Endothelial cell of umbilical vein (primary cell): ENCODE data around the gene ANP32A. TPM values are rescaled to one million over a fixed set of nuclear protein-coding genes. Genes with fewer than 3 reads are reported as not detected.

Experiments used
- BruUV-seq: library from RNA; stranded (reverse); fragments of 400-500 nt; replicated peaks from 2 replicates; lab custom pipeline; 2021; lab: Mats Ljungman, UMichigan
- CTCF ChIA-PET: fragments of 300-600, 350-600 bp; sonication (Branson Sonifier 250); formaldehyde crosslinking; loops from one replicate; lab custom pipeline; 2021; ENCODE audit warnings: antibody characterized with exemption, inconsistent platforms; lab: Charles Lee
- POLR2A ChIA-PET: fragments of 300-600, 350-600 bp; sonication (Branson Sonifier 250); formaldehyde crosslinking; loops from one replicate; lab custom pipeline; 2021; ENCODE audit warnings: antibody characterized with exemption, inconsistent platforms; lab: Charles Lee
- DNase-seq: peaks from one replicate; pipeline ENCODE4 v3.0.0-alpha.2; 2011; ENCODE audit warnings: low read depth, low spot score
- FAIRE-seq: peaks from 2 replicates; lab custom pipeline; 2011; peaks lifted over from hg19 to GRCh38; lab: Jason Lieb, UNC
- H2AFZ ChIP-seq: 2 replicates; pipeline ENCODE4 v1.6.0; 2012; ENCODE audit warnings: low read depth, low read length, control low read depth, inconsistent platforms
- H3K27ac ChIP-seq: 2 replicates; pipeline ENCODE4 v1.5.1; 2011; ENCODE audit warnings: low read depth, mild to moderate bottlenecking, control low read depth, low read length, moderate library complexity; ENCODE audit not compliant: insufficient read depth
- H3K27me3 ChIP-seq, 2 experiments: 2 replicates each; pipeline versions ENCODE4 v1.6.0 to v1.6.1; 2011; ENCODE audit warnings: low read length in 2 of 2, mixed read lengths in 1 of 2; ENCODE audit not compliant: control insufficient read depth in 2 of 2, insufficient read depth in 2 of 2
- H3K36me3 ChIP-seq, 2 experiments: 2 replicates in 1 of 2; 3 replicates in 1 of 2; pipeline ENCODE4 v1.5.1; 2011; ENCODE audit warnings: low read length in 2 of 2, mild to moderate bottlenecking in 1 of 2, moderate library complexity in 1 of 2; ENCODE audit not compliant: control insufficient read depth in 2 of 2, insufficient read depth in 2 of 2; ENCODE audit errors: extremely low read depth in 1 of 2
- H3K4me1 ChIP-seq: 3 replicates; pipeline ENCODE4 v1.5.1; 2011; ENCODE audit warnings: mild to moderate bottlenecking, low read length; ENCODE audit not compliant: control insufficient read depth, insufficient read depth; ENCODE audit errors: extremely low read depth
- H3K4me2 ChIP-seq: 2 replicates; pipeline ENCODE4 v1.6.1; 2011; ENCODE audit warnings: low read length, control low read depth, mixed read lengths; ENCODE audit not compliant: insufficient read depth
- H3K4me3 ChIP-seq, 3 experiments: fragments of 200-600 bp in 1 of 3; sonication (generic), shearing (Covaris generic) in 1 of 3; replicated peaks in 1 of 3; 2 replicates each; pipeline ENCODE4 v1.5.1; 2011 to 2016; ENCODE audit warnings: control low read depth in 3 of 3, low read length in 3 of 3, mild to moderate bottlenecking in 2 of 3, inconsistent platforms in 1 of 3, low read depth in 1 of 3, moderate library complexity in 1 of 3; ENCODE audit not compliant: insufficient read depth in 1 of 3
- H3K79me2 ChIP-seq: 2 replicates; pipeline ENCODE4 v1.6.0; 2012; ENCODE audit warnings: low read length, inconsistent platforms; ENCODE audit not compliant: control insufficient read depth, insufficient read depth
- H3K9ac ChIP-seq: replicated peaks from 2 replicates; pipeline ENCODE3; 2011; ENCODE audit warnings: low read length, control low read depth; ENCODE audit not compliant: insufficient read depth; ENCODE audit errors: extremely low read depth
- H3K9me1 ChIP-seq: replicated peaks from 3 replicates; pipeline ENCODE4 v1.6.0; 2011; ENCODE audit warnings: mild to moderate bottlenecking, low read length; ENCODE audit not compliant: control insufficient read depth, insufficient read depth; ENCODE audit errors: extremely low read depth
- H3K9me3 ChIP-seq: replicated peaks from 2 replicates; pipeline ENCODE4 v1.5.1; 2012; ENCODE audit warnings: low read length, inconsistent platforms; ENCODE audit not compliant: control insufficient read depth, insufficient read depth
- H4K20me1 ChIP-seq: replicated peaks from 2 replicates; pipeline ENCODE3; 2011; ENCODE audit warnings: mild to moderate bottlenecking, low read length; ENCODE audit not compliant: control insufficient read depth, insufficient read depth; ENCODE audit errors: extremely low read depth
- EZH2 ChIP-seq: IDR thresholded peaks from 2 replicates; pipeline ENCODE4 v1.6.1; 2012; ENCODE audit warnings: borderline replicate concordance, low read depth, mild to moderate bottlenecking, moderate library complexity, low read length, inconsistent platforms; ENCODE audit not compliant: severe bottlenecking
- FOS ChIP-seq: IDR thresholded peaks from 2 replicates; pipeline ENCODE4 v1.6.1; 2011; ENCODE audit warnings: mild to moderate bottlenecking, low read length, moderate library complexity, borderline replicate concordance; ENCODE audit not compliant: insufficient read depth
- GATA2 ChIP-seq: IDR thresholded peaks from 2 replicates; pipeline ENCODE4 v1.7.0; 2011; ENCODE audit warnings: low read depth, mild to moderate bottlenecking, moderate library complexity, mixed read lengths, low read length; ENCODE audit not compliant: insufficient read length, insufficient read depth
- JUN ChIP-seq: IDR thresholded peaks from 2 replicates; pipeline ENCODE4 v1.6.1; 2011; ENCODE audit warnings: borderline replicate concordance, low read depth; ENCODE audit not compliant: insufficient read length, insufficient read depth
- MYC ChIP-seq: IDR thresholded peaks from one replicate; pipeline ENCODE4 v1.6.1; 2011; ENCODE audit warnings: mild to moderate bottlenecking, low read depth, low read length
- POLR2A ChIP-seq: IDR thresholded peaks from 2 replicates; pipeline ENCODE4 v1.6.1; 2012; ENCODE audit warnings: low read depth, mild to moderate bottlenecking, control low read depth, low read length
- POLR2AphosphoS5 ChIP-seq: IDR thresholded peaks from 2 replicates; pipeline ENCODE4 v1.6.1; 2012; ENCODE audit warnings: low read depth, mild to moderate bottlenecking, control low read depth, low read length, moderate library complexity; ENCODE audit not compliant: insufficient read depth
- dilution Hi-C: fragments of 300-500 bp; cut with MboI; formaldehyde crosslinking; loops from one replicate; pipeline ENCODE4 v1.15.0; 2019; ENCODE audit warnings: low sequenced_read_pairs; ENCODE audit not compliant: extremely low pct_ligation_motif_present
- intact Hi-C: fragments of 100-400 bp; cut with micrococcal nuclease; formaldehyde crosslinking; loops from one replicate; pipeline ENCODE4 v1.10.0; 2022
- polyA plus RNA-seq, 4 experiments: library from polyadenylated mRNA; depleted of rRNA in 3 of 4; stranded (reverse) in 3 of 4; unstranded in 1 of 4; fragments of >200 nt; gene quantifications; 2 replicates each; pipeline versions ENCODE4 v1.2.1 to v1.2.3, GENCODE V29; 2011 to 2012; ENCODE audit warnings: missing spikeins in 1 of 4
- total RNA-seq: library from RNA; stranded (reverse); gene quantifications from 2 replicates; pipeline ENCODE4 v1.2.3, GENCODE V29; 2021
- TF ChIP-seq, protein P1 (sequence below): IDR thresholded peaks from 2 replicates; pipeline ENCODE4 v1.6.1; 2011; ENCODE audit not compliant: insufficient read depth, insufficient read length
- TF ChIP-seq, protein P2 (sequence below), 2 donors: IDR thresholded peaks; 1 replicate in 1 of 2; 2 replicates in 1 of 2; pipeline ENCODE4 v1.5.1; 2011; ENCODE audit warnings: low read length in 2 of 2, mild to moderate bottlenecking in 2 of 2, moderate library complexity in 2 of 2, control low read depth in 1 of 2, inconsistent platforms in 1 of 2, low read depth in 1 of 2; ENCODE audit not compliant: insufficient read depth in 1 of 2; ENCODE audit errors: extremely low read depth in 1 of 2

The ANP32A gene
- total and polyA plus RNA-seq, 2 donors (not counting 3 experiments of a cell fraction or from before 2014, with no cell fraction given), result 37.9 to 169 TPM

DNA sequence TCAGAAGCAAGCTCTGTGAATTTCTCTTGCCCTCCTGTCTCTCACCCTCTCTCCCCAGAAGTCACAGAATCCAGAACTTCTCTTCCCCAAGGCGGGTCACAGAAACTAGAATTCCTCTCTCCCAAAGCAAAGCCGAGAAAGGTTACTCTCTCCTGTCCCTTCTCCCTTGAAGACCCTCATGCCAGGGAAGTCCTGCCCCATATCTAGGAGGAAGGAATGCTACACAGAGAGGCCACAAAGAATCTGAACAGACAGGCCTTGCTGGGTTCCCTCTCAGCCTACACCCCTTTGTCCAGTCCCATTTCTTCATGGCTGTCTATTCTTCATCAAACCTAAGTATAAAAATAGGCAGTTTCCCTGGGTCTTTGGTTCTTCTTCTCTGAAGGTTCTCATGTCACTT is 29.8 kb downstream of the ANP32A start:
- ChIA-PET POLR2A (no interaction called here), CTCF (no interaction called here)
- no peak overlapping the region for H2AFZ ChIP-seq
- H3K9me3 ChIP-seq, result no peaks in the 10 kb centered on the region
- peaks cover 27% of the 10 kb centered on the region for H3K4me1 ChIP-seq
- no peaks in the 10 kb centered on the region for H3K9me1 ChIP-seq
- H3K27ac ChIP-seq, result no peak overlapping the region
- H3K4me2 ChIP-seq, result no peak overlapping the region
- TF ChIP-seq GATA2 (no peak), MYC (no peak), JUN (no peak), POLR2A (no peak), EZH2 (no peak), POLR2AphosphoS5 (no peak), FOS (no peak)
- TF ChIP-seq, protein P1, sequence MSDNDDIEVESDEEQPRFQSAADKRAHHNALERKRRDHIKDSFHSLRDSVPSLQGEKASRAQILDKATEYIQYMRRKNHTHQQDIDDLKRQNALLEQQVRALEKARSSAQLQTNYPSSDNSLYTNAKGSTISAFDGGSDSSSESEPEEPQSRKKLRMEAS, result no peak
- TF ChIP-seq, protein P2, sequence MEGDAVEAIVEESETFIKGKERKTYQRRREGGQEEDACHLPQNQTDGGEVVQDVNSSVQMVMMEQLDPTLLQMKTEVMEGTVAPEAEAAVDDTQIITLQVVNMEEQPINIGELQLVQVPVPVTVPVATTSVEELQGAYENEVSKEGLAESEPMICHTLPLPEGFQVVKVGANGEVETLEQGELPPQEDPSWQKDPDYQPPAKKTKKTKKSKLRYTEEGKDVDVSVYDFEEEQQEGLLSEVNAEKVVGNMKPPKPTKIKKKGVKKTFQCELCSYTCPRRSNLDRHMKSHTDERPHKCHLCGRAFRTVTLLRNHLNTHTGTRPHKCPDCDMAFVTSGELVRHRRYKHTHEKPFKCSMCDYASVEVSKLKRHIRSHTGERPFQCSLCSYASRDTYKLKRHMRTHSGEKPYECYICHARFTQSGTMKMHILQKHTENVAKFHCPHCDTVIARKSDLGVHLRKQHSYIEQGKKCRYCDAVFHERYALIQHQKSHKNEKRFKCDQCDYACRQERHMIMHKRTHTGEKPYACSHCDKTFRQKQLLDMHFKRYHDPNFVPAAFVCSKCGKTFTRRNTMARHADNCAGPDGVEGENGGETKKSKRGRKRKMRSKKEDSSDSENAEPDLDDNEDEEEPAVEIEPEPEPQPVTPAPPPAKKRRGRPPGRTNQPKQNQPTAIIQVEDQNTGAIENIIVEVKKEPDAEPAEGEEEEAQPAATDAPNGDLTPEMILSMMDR (IDR thresholded peaks at IDR 0.05; ENCODE audit: extremely low read depth in 1 of 2, insufficient read depth in 1 of 2, low read depth in 1 of 2, low read length in 2 of 2), result no peak
- BruUV-seq, result no TSS peak
- H3K36me3 ChIP-seq, result peaks cover 2 to 7% of the 10 kb centered on the region in 2 experiments
- DNase-seq (no peak), FAIRE-seq (no peak)
- peaks cover 62% of the 10 kb centered on the region for H3K79me2 ChIP-seq
- H4K20me1 ChIP-seq, result no peaks in the 10 kb centered on the region
- H3K9ac ChIP-seq, result no peak overlapping the region
- no peak overlapping the region for H3K4me3 ChIP-seq
- dilution Hi-C loops (no loop called here), intact Hi-C loops (no loop called here)
- H3K27me3 ChIP-seq, result no peaks in the 10 kb centered on the region
